Measurements from ENCODE around the gene TMEM183A.

TMEM183A gene

DNA sequence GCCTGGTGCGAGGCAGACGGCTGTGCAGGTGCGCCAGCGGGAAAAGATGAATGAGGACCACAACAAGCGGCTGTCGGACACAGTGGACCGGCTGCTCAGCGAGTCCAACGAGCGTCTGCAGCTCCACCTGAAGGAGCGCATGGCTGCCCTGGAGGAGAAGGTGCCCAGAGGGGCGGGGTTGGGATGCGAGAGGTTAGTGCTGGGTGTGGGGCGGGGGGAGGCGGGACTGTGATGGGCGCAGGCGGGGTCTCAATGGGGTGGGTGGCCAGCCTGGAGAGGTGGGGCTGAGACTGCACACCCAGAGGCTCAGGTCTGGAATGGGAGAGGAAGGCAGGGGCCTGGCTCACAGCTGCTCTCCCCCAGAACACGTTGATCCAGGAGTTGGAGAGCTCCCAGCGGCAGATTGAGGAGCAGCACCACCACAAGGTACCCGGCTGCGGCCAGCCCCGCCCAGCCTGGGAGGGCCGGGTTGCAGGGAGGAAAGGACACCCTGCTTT, 41.4 kb downstream of the TMEM183A start:
- no peak for DNase-seq

DNA sequence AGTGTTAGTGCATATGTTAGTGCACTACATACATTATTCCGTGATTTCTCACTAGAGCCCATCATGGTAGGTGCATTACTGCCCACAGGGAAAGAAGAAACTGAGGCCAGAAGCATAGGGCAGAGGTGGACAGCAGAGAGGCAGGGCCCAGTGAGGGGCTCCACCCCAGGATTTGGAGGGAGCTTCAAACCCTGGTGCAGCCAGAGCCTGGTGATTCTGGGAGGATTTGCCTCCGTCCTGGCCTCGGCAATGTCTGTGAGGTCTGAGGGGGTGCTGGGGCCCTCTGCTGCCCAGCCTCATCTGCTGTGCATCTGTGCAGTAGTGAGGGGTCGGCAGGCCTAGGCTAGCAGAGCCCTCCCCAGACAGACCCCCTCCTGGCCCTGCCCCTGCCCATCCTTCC, 41.9 kb downstream of the TMEM183A start:
- DNase-seq: no peak

DNA sequence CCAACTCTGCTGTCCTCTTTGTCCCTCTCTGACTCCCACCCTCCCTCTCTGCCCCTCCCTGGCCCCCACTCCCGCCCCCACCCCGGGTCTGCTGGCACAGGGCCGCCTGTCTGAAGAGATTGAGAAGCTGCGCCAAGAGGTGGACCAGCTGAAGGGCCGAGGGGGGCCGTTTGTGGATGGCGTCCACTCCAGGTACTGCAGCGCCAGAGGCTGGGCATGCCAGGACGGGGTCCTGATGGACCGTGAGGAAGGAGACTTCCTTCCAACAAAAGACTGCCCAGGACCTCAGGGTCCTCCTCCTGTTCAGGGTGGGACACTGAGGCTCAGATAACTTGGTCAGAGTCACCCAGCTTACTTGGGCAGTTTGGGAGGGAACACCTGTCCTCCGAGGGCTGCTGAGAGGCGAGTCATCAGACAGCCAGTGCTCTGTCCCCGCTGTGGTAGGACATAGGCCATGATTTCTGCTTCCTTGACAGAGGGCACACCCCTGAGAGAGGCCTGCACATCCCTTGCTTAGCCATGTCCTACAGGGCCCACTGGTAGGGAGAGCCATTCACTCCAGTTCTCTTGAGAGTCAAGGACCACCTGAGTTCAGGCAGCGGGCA, 42.5 kb downstream of the TMEM183A start:
- no peak for DNase-seq

DNA sequence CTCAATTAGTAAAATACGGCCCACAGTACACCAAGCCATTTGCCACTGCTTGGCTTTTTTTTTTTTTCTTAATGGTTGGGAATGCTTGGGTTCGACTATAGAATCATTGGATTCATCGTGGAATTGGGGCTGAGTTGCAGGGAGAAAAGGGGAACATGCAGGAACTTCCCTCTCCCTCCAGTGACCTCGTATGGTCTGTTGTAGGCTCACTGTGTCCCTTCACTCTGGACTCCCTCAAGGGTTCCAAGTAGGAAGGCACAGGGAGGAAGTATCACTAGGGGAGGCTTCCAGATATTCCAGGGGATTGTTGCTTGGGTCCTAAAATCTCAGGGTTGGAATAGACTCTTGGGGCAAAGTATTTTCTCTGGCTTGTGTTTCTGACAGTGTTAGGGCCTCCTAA, 43.7 kb downstream of the TMEM183A start:
- DNase-seq: no peak

DNA sequence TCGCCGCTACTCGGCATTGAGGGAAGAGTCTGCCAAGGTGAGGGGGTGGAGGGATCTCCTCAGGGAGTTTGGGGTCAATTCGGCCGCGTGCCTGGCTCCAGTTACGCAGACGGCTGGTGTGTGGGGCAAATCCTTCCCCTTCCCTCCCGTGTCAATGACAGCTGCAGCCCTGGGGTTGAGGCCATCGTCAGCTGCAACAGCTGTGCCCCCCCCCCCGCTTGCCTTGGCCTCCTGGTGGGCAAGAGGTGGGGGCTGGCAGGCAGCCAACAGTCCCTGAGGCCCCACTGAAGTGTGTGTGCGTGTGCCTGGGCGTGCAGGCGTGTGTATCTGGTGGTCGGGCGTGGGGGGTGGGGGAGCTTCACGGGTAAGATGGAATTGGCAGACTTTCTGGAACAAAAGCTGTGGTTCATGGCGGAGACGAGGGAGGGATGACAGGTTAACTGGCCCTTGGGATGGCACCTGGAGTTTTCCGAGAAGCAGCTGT, 44.7 kb downstream of the TMEM183A start:
- DNase-seq: no peak

DNA sequence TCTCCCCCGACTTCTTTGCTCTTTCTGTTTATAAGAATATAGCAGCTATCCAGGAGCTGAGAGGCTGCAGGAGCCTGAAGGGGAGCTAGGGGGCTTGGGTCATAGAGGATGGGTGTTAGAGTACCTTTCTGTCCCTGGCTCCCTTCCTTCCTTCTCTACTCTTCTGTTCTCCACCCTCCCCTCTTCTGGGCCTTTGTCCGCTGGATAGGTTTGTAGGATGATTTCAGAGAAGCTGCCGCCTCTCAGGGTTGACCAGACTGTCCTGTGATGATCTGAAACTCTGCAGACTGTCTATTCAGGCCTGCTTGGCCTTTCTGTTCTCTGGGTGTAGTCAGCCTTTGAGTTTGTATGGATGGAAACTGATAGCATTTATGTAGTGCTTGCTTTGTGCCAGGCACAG, 45.4 kb downstream of the TMEM183A start:
- no peak for DNase-seq

DNA sequence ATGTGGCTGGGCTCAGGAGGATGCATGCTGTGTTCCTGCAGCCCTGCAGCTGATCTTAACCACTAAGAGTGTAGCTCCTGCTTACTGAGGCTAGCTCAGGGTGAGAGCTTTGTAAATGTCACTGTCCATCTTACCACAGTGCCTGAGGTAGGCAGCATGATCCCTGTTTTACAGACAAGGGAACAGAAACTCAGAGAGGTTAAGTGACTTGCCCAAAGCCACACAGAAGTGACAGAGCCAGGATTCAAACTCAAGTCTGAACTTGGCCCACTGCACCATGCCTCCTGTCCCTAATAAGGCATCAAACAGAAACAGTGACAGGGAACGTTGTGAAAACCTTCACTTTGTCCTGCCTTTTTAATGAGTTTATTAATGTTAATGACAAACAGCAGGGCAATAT, 47.0 kb downstream of the TMEM183A start:
- no peak for DNase-seq

DNA sequence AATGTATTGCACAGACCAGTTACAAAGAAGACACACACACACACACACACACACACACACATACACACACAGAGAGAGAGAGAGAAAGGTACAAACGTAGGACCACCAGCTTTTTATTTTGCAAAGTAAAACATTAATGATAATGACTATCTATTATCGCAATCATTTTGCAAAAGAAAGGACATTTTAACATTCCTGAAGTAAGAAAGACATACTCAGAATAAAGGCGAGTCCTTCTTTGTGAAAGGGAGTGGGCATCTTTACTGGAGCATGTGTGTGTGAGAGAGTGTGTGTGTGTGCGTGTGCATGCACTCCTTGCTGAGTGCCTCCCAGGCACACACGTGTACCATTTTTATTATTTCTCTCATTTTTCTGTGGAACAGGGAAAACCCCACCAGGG, 47.5 kb downstream of the TMEM183A start:
- DNase-seq: no peak

DNA sequence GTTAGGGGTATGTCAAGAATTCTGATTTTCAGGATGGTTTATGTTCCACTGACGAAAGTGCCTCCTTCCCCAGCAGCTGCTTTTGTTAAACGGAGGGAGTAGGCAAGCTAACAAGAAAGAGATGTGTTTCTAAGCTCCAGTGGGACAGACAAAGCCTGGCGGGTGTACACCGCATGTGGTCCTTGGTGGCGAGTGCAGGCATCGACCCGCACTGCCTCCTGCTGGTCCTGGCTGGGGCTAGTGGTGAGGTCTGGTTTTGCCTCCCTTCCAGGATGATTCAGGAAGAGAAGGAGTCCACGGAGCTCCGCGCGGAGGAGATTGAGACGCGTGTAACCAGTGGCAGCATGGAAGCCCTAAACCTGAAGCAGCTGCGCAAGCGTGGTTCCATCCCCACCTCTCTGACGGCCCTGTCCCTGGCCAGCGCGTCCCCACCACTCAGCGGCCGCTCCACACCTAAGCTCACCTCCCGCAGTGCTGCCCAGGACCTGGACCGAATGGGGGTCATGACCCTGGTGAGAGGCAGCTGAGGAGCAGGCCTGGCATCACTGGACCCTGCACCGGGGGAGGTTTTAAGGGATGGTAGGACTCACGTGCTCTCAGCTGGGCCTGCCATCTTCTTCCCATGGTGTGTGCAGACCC, 48.1 kb downstream of the TMEM183A start:
- DNase-seq: no peak

DNA sequence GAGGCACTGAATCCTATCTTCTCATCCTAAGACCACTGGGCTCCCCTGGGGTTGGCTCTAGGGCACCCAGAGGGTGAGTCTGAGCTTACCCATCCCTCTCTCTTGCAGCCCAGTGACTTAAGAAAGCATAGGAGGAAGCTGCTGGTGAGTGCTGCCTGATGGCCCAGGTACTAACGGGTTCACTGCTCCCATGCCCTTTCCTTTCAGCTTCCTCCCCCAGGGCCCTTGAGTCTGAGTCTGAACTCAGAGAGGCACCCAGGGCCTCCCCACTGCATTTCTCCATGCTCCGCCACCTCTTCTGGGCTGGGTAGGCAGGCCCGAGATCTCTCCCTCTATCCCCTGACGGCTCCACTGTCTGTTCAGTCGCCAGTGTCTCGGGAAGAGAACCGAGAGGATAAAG, 48.8 kb downstream of the TMEM183A start:
- no peak for DNase-seq

DNA sequence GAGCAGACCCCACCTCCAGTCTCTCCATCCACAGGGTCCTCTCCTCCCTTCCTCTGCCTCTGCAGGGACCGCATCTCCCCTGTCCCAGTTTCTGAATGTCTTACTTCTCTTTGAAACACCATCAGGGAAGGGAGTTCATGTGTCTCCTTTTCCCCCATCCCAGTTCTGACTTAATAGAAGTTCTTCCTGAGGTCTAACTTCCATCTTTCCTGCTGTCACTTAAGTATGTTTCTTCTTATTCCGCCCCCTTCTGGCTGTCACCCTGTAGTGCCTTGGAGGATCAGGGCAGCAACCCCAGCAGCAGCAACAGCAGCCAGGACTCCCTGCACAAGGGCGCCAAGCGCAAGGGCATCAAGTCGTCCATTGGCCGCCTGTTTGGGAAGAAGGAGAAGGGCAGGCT, 49.3 kb downstream of the TMEM183A start:
- DNase-seq: no peak

DNA sequence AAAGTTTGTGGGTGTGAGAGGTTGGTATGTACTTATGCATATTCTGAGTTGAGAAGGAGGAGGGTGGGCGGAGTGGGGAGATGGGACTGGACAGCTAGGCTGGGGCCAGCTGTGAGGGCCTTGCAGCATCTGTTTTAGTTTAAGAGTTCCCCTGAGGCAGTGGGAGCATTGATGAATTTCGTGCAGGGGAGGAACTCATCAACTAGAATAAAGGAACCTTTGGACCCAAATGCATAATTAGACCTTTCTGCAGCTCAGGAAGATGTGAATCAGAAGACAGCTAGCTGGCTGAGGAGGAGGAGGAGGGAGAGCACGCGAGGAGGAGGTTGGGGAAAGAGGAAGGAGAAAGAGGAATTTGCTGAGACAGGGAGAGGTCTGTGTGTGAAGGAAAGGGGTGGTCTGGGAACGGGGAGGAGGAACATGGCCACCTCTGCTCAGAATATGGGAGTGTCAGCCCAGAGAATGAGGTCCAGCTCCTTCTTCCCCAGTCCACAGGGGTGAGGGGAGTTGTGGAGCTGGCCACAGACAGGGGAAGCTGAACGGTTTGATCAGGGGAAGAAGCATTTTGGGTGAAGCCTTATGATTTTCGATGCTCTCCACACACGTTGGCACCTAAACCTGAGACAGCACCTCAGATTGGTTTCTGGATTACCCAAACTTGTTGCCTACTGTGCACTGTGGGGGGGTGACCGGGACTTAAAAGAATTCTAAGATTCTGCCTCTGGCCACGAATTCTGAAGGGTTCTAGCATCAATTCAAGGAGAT, 50.9 kb downstream of the TMEM183A start:
- DNase-seq: no peak

DNA sequence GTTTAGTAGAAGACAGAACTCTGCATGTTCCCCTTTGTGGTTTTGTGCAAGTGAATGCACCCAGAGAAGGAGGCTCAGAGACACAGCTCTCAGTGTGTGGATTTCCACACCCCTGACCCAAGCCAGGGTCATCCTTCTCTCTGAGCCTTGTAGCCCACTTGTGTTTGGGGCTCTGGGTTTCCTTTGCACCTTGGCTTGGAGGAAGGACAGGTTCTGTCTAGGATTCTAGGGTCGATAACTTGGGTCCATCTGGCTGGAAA, 51.4 kb downstream of the TMEM183A start:
- DNase-seq: no peak

DNA sequence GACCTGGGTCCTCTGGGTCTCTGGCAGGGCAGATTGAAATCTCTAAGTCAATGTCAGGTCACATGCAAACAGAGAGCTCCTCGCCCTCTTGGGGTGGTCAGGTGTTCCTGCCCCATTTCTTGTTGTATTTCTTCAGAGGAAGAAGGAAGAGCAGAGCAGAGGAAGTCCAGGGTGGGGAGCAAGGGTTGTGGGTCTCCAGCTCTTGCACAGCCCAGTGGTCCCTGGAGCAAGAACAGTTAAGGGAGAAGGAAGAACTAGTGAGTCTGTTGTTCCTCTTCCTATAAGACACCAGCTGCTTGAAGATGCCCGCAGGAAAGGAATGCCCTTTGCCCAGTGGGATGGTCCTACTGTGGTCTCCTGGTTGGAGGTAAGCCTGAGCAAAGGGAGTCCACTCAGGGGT, 52.3 kb downstream of the TMEM183A start:
- DNase-seq: no peak

DNA sequence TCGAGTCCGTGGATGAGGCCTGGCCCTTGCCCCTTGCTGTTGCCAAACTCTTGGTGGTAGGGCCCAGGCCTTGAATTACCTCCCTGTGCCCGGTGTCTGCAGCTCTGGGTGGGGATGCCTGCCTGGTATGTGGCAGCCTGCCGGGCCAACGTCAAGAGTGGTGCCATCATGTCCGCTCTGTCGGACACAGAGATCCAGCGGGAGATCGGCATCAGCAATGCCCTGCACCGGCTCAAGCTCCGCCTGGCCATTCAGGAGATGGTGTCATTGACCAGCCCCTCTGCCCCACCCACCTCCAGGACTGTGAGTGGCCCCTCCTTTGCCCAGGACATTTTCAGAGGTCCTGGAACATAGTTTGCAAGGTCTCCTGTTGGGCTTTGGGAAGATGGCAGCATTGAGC, 52.9 kb downstream of the TMEM183A start:
- DNase-seq: no peak

DNA sequence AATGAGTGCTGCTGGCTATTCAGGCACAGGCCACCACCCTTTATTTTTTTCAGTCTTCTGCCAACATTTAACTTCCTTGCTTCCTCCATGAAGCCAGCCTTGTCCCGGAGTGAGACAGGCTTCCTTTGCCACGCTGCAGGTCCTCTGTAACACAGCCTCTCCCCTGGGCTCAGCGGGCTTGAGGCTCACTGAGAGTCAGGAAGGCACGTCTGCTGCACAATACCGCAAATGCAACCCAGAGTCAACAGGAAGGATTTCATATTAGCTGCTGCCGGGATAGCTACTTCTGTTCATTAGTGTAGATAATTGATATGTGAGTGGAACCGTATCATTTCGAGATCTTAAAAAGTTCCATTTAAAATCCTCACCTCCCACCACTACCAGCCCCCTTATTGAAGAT, 56.1 kb downstream of the TMEM183A start:
- no peak for DNase-seq

DNA sequence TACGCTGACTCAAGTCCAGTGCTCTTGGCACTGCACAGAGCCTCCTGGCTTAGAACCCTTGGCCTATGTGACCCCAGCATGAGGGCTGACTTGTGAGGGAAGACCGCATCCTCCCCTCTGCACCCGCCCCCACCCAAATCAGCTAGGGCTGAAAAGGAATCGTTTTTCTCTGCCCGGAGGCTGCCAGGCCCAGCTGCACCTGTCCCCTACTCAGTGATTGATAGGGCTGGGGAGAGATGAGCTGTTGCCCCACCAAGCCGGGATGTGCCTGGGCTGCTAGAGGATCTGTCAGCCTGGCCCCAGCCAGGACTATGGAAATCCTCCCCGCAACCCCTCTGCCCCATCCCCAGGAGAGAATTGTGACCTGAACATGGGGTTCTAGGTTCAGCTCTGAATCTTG, 58.0 kb downstream of the TMEM183A start:
- no peak for DNase-seq

DNA sequence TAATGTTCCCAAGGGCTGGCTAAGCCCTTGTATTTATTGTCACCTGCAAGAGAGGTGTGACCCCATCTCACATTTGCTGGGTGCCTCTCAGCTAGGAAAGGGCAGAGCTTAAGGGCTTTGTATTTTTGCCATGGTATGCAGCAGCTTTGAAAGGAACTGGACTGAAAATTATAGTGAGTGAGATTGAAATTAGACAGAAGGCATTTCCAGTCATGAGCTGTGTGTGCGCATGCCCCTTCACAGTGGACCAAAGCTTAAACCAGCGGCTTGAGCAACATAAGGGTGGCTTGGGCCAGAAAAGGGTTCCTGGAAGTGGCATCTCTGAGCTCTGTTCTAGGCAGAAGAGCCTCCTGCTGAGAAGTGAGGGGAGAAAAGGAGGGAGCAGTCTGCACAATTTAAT, 58.8 kb downstream of the TMEM183A start:
- no peak for DNase-seq

DNA sequence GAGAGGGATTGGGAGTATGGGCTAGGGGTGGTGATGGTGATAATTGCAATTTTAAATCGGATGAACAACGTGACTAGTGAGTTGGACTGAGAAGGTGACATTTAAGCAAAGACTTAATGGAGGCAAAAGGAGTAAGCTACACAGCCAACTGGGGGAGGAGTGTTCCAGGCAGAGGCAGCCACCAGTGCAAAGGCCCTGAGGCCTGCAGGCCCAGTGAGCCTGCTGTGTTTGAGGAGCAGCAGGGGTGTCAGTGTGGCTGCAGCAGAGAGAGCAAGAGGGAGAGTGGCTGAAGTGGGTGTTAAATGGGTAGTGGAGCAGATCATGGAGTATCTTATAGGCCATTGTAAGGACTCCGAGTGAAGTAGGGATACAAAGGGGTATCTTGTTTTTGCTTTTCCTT, 59.8 kb downstream of the TMEM183A start:
- no peak for DNase-seq

DNA sequence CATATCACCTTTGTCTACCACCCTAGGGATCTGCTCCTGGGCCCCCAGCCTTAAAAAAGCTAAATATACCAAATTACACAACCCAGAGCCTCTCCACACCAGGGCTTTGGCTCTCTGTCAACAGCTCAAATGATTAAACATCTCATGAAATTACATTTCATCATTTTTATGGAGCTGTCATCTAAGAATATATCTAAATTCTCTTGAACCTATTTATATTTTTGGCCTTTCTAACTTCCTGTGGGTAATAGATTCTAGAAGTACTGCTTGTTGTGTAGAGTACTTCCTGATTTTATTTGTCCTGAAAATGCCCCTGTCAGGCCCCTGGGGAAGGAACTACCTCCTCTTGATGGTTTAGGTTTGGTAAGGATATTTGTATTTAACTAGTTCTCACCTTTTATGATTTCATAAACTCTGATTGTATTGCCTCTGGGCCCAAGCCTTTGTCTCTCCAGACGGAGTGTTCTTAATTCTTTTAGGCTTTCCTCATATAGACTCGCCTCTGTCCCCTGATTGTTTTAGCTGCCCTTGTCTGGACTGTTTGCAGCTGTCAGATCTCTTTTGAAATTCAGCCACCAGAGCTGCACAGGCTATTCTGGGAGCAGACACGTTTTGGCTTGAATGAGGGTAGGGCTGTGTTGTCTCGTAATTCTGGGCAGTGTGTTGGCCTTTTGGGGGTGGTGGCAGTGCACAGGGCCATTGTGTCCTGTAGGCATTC, 62.0 kb downstream of the TMEM183A start:
- DNase-seq: no peak

DNA sequence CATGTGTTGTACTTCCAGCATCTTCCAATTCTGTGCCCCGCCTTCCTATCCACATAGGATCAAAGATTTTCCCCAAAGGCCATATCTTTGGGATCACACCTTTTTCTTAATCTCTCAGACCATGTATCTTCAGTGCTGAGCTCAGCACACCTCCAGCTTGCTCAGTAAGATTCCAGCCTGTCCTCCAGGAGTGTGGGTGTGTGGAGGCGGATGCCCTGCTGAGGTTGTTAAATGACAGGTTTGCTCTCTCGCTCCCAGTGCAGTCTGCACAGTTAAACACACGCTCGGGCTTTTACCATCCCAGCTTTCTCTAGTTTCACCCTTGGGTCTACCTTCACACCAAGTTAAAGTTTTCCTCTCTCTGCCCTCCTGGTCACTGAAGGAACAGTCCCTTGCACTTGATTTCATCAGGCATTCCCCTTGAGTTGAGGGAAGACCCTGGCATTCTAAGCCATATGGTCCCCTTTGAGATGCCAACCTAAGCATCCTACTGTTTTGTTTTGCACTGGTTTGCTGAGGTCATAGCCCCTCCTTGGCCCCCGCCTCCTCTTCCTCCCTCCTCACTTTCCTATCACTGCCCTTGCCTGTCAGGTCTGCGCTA, 64.9 kb downstream of the TMEM183A start:
- no peak for DNase-seq

DNA sequence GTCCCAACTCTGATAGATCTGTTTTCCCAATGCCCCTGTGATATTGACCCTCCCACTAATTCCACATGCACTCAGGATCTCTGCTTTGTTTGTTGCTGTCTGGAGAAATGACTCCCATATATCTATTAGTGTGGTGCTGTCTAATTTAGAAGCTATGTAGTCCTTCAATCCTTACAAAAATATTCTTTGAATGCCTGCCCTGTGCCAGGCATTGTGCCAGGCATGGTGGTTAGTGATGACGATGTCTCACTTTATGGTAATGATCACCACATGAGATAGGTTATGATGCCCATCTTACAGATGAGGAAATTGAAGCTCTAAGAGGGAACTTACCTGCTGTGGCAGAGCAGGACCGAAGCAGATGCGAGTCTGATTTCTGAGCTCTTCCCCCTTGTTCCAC, 65.7 kb downstream of the TMEM183A start:
- no peak for DNase-seq

DNA sequence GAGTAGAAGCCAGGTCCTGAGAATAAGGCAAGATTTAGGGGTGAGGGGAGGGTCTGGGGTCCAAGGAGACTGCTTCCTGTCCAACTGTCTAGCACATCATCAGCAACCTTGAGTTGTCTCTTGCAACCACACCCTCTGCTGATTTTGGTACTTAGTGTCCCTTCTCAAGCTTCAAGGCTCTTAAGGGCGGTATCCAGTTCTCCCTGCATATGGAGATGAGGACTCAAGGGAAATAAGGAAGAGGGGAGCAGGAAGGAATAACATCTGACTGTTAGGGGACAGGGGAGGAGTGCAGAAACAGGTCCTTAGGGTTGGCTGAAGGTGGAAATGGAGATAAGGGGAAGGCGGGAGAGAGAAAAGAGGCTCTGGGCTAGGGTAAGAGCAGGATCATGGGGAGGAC, 66.3 kb downstream of the TMEM183A start:
- DNase-seq: no peak
